ENCODE data around the gene ZNF229. TPM values are rescaled to one million over a fixed set of nuclear protein-coding genes. Genes with fewer than 3 reads are reported as not detected.
"Not testable (repeated sequence)": the region's sequence is repeated elsewhere in the genome, so short reads cannot be mapped to it uniquely, and the experiment has no call there.

ZNF229 gene
- polyA plus RNA-seq (2011; rRNA removed) (4.5 and 8.4 TPM in 2 replicates), polyA minus RNA-seq (2011; rRNA and poly(A)+ RNA removed) (5.1 and 6.0 TPM in 2 replicates)

DNA sequence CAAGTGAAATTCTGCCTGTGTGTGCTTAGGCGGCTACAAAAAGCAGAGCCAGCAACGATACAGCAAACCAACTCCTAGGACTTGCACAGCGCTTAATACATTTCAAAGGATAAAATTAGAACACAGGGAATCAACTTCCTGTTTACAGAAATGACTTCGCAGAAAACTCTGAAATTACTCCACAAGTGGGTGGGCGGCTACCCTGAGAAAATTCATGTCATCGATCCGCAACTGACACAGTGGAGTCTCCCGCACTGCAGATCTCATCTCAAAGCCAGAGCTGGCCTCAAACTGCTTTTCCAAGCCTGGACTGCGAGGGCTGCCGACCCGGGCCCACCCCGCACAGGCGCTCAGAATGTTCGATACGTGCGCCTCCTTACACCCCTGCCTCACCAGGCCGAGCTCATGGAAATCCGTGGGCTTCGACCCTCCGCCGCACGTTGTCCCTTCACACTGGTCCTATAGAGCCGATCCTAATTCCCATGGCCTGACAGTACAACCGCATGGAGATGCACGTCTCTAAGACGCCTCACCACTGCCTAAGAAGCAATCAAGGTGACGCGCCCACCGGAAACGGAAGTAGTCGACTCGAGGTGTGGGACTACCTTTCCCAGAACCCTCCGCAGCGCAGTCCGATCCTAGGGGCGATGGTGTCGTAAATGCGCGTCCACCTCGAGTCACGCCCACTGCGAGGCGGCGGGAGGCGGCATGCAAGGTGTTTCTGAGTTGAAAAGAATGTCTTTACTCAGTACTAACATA is at the start of gene ZNF229:
TSS of gene ZNF229 (minus strand) at position 557 of the 759 bp plus-strand sequence. CDS start 5,625 bp downstream, outside the sequence.
- DNase-seq (ENCODE audit: low read depth): peak; percentile 49

DNA sequence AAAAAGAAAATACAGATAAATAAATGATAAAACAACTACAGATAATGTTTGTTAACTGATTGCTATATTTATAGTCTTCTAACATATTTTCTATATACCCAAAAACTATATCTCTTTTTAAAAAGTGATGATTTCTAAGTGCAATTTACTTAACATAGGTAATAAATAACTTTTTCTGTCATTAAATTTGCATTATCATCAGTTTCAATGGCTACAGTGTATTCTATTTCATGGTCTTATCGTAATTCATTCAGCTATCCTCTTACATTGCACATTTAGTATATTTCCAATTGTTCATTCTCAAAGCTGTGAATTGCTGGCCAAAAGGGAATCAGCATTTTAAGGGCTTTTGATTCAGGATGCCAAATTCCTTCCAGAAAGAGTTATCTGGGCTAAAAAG is 48.4 kb upstream of the ZNF229 start:
- CTCF ChIA-PET: no interaction called here
- POLR2A ChIA-PET: no interaction called here
- Histone ChIP-seq H3K4me3 (ENCODE audit: low read depth, low read length) (no peak overlapping the region), H3K36me3 (ENCODE audit: control insufficient read depth, insufficient read depth, low read length) (peaks cover 10% of the 10 kb centered on the region), H3K27me3 (ENCODE audit: control insufficient read depth, insufficient read depth, low read length) (no peaks in the 10 kb centered on the region)
- no peak for DNase-seq (ENCODE audit: low read depth)
- TF ChIP-seq, protein P1, sequence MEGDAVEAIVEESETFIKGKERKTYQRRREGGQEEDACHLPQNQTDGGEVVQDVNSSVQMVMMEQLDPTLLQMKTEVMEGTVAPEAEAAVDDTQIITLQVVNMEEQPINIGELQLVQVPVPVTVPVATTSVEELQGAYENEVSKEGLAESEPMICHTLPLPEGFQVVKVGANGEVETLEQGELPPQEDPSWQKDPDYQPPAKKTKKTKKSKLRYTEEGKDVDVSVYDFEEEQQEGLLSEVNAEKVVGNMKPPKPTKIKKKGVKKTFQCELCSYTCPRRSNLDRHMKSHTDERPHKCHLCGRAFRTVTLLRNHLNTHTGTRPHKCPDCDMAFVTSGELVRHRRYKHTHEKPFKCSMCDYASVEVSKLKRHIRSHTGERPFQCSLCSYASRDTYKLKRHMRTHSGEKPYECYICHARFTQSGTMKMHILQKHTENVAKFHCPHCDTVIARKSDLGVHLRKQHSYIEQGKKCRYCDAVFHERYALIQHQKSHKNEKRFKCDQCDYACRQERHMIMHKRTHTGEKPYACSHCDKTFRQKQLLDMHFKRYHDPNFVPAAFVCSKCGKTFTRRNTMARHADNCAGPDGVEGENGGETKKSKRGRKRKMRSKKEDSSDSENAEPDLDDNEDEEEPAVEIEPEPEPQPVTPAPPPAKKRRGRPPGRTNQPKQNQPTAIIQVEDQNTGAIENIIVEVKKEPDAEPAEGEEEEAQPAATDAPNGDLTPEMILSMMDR (IDR thresholded peaks at IDR 0.05; ENCODE audit: insufficient read depth, low read depth, low read length): no peak

More for the DNA sequence above, at the start of gene ZNF229:
- Histone ChIP-seq H3K4me3 (ENCODE audit: low read depth, low read length) (peak within 1 kb of the TSS; percentile 78), H3K36me3 (ENCODE audit: control insufficient read depth, insufficient read depth, low read length) (peaks cover 10% of the 10 kb centered on the region), H3K27me3 (ENCODE audit: control insufficient read depth, insufficient read depth, low read length) (no peaks in the 10 kb centered on the region)
- TF ChIP-seq, protein P1 (IDR thresholded peaks at IDR 0.05; ENCODE audit: insufficient read depth, low read depth, low read length): no peak
- POLR2A ChIA-PET: no interaction called here
- CTCF ChIA-PET: no interaction called here

DNA sequence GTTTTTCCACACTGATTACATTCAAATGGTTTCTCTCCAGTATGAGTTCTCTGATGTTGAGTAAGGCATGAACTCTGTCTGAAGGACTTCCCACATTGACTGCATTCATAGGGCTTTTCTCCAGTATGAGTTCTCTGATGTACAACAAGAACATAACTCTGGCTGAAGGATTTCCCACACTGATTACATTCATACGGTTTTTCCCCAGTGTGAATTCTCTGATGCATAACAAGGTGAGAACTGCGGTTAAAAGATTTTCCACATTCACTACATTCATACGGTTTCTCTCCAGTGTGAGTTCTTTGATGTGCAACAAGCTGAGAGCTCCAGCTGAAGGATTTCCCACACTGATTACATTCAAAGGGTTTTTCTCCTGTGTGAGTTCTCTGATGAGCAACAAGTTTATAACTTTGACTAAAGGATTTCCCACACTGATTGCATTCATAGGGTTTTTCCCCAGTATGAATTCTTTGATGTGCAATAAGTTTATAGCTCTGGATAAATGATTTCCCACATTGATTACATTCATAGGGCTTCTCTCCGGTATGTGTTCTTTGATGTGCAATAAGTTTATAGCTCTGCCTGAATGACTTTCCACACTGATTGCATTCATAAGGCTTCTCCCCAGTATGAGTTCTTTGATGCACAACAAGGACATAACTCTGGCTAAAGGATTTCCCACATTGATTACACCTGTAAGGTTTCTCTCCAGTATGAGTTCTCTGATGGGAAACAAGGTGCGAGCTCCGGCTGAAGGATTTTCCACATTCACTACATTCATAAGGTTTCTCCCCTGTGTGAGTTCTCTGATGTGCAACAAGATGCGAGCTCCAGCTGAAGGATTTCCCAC is 28.5 kb upstream of the ZNF229 start:
- ChIA-PET POLR2A (no interaction called here), CTCF (no interaction called here)
- no peak for DNase-seq (ENCODE audit: low read depth)
- Histone ChIP-seq H3K36me3 (ENCODE audit: control insufficient read depth, insufficient read depth, low read length) (peaks cover 9% of the 10 kb centered on the region), H3K27me3 (ENCODE audit: control insufficient read depth, insufficient read depth, low read length) (no peaks in the 10 kb centered on the region), H3K4me3 (ENCODE audit: low read depth, low read length) (no peak overlapping the region)
- TF ChIP-seq, protein P1 (IDR thresholded peaks at IDR 0.05; ENCODE audit: insufficient read depth, low read depth, low read length): no peak

DNA sequence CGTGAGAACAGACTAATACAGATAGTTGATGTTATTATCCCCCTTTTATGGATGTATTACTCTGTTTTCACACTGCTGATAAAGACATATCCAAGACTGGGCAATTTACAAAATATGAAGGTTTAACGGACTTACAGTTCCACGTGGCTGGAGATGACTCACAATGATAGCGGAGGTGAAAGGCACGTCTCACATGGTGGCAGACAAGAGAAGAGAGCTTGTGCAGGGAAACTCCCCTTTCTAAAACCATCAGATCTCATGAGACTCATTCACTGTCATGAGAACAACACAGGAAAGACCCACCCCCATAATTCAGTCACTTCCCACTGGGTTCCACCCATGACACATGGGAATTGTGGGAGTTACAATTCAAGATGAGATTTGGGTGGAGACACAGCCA is 20.5 kb upstream of the ZNF229 start:
- H3K27me3 ChIP-seq (ENCODE audit: control insufficient read depth, insufficient read depth, low read length); CTCF ChIA-PET; H3K36me3 ChIP-seq (ENCODE audit: control insufficient read depth, insufficient read depth, low read length); H3K4me3 ChIP-seq (ENCODE audit: low read depth, low read length); POLR2A ChIA-PET; DNase-seq (ENCODE audit: low read depth): not testable (repeated sequence)

DNA sequence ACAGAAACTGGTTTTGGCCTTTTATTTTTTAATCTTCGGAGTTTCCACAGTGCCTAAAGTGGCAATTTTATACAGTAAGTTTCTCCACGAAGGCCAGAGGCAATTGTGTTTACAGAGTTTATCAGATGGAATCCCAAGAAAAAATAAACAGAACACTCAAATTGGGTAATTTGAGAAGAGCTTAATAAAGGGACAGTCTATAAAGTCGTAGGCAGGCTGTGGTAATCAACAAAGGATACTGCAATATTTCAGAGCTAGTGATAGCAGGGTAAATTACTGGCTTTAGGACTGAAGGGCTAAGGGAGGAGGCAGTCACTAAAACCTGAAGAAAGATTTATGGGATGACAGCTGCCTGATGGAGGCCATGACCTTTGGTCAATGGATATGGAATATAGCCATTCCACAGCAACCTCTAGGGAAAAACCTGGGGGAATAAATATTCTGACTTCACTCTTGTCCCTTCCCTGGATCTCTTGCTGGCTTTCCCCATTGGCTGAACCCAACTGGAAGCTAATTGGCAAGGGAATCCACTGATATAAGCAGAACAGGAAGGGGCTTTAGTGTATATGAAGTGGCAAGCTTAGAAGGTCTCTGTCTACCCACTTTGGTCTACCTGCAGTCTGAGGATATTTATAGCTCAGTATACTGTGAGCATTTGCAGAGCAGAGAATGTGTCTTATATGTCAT is 14.5 kb upstream of the ZNF229 start:
- CTCF ChIA-PET; DNase-seq (ENCODE audit: low read depth); H3K36me3 ChIP-seq (ENCODE audit: control insufficient read depth, insufficient read depth, low read length); H3K27me3 ChIP-seq (ENCODE audit: control insufficient read depth, insufficient read depth, low read length); POLR2A ChIA-PET; H3K4me3 ChIP-seq (ENCODE audit: low read depth, low read length): not testable (repeated sequence)

DNA sequence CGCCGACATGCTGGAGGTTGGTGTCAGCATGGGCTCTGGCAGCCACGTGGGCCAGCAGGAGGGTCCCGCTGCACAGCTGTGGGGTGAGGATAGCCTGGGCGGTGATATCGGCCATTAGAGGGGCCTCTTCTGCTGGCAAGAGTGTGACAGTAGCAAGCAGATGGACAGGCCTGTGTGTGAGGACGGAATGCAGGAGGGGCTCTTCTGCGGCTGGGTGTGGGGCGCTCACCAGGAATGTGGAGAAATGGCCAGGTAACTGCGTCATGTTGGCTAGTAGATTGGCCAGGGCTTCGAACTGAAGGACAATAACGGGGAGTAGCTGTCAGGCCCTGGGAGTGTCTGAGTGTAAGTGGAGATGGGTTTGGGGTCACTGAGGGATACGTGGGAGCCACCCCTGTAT is 7.7 kb upstream of the ZNF229 start:
- CTCF ChIA-PET; POLR2A ChIA-PET; H3K27me3 ChIP-seq (ENCODE audit: control insufficient read depth, insufficient read depth, low read length); H3K36me3 ChIP-seq (ENCODE audit: control insufficient read depth, insufficient read depth, low read length); H3K4me3 ChIP-seq (ENCODE audit: low read depth, low read length); DNase-seq (ENCODE audit: low read depth): not testable (repeated sequence)
